ENCODE data around the gene SKAP2.

Gene SKAP2

GRCh38 chr7:26639111-26639510 is 225.3 kb downstream of the SKAP2 start:
- no peaks in the 10 kb centered on the region for H3K9me3 ChIP-seq (ENCODE audit: control insufficient read depth, low read length)

GRCh38 chr7:26638140-26638539 is 226.2 kb downstream of the SKAP2 start:
- H3K4me1 ChIP-seq (ENCODE audit: control insufficient read depth, insufficient read depth, low read length, poor library complexity, severe bottlenecking) = no peaks in the 10 kb centered on the region
- H3K27ac ChIP-seq (ENCODE audit: low read depth, low read length, severe bottlenecking) = no peak overlapping the region
- no peaks in the 10 kb centered on the region for H3K36me3 ChIP-seq (ENCODE audit: control insufficient read depth, insufficient read depth, low read length)
- no peaks in the 10 kb centered on the region for H3K9me3 ChIP-seq (ENCODE audit: control insufficient read depth, low read length)
- 90 to 92% methylated on average over 8 to 14 of the region's 14 CpGs for WGBS, 2 experiments (ENCODE audit: insufficient coverage in 2 of 2)
- H3K4me3 ChIP-seq (ENCODE audit: extremely low read depth, insufficient read depth, low read length, poor library complexity, severe bottlenecking) = no peak overlapping the region

More at GRCh38 chr7:26639111-26639510, 225.3 kb downstream of the SKAP2 start:
- Histone ChIP-seq H3K36me3 (ENCODE audit: control insufficient read depth, insufficient read depth, low read length) (no peaks in the 10 kb centered on the region), H3K4me3 (ENCODE audit: extremely low read depth, insufficient read depth, low read length, poor library complexity, severe bottlenecking) (no peak overlapping the region), H3K27ac (ENCODE audit: low read depth, low read length, severe bottlenecking) (no peak overlapping the region), H3K4me1 (ENCODE audit: control insufficient read depth, insufficient read depth, low read length, poor library complexity, severe bottlenecking) (no peaks in the 10 kb centered on the region)
- WGBS, 2 experiments (ENCODE audit: insufficient coverage in 2 of 2) = 78 to 92% methylated on average over 3 to 4 of the region's 4 CpGs

- Histone ChIP-seq H3K4me1 (ENCODE audit: control insufficient read depth, insufficient read depth, low read length, poor library complexity, severe bottlenecking) (no peaks in the 10 kb centered on the region), H3K27ac (ENCODE audit: low read depth, low read length, severe bottlenecking) (no peak overlapping the region), H3K36me3 (ENCODE audit: control insufficient read depth, insufficient read depth, low read length) (no peaks in the 10 kb centered on the region), H3K9me3 (ENCODE audit: control insufficient read depth, low read length) (no peaks in the 10 kb centered on the region), H3K4me3 (ENCODE audit: extremely low read depth, insufficient read depth, low read length, poor library complexity, severe bottlenecking) (no peak overlapping the region)
- 78 to 88% methylated on average over 4 of the region's 6 CpGs for WGBS, 2 experiments (ENCODE audit: insufficient coverage in 2 of 2)
Observed at GRCh38 chr7:26637610-26638009, 226.8 kb downstream of the SKAP2 start.

GRCh38 chr7:26636808-26637207 is 227.6 kb downstream of the SKAP2 start:
- no peak overlapping the region for H3K4me3 ChIP-seq (ENCODE audit: extremely low read depth, insufficient read depth, low read length, poor library complexity, severe bottlenecking)
- no peak overlapping the region for H3K27ac ChIP-seq (ENCODE audit: low read depth, low read length, severe bottlenecking)
- no peaks in the 10 kb centered on the region for H3K4me1 ChIP-seq (ENCODE audit: control insufficient read depth, insufficient read depth, low read length, poor library complexity, severe bottlenecking)
- 85% methylated on average over 3 of the region's 3 CpGs; no CpG with 5 or more reads in 1 of the 2 experiments for WGBS, 2 experiments (ENCODE audit: insufficient coverage in 2 of 2)
- no peaks in the 10 kb centered on the region for H3K9me3 ChIP-seq (ENCODE audit: control insufficient read depth, low read length)
- no peaks in the 10 kb centered on the region for H3K36me3 ChIP-seq (ENCODE audit: control insufficient read depth, insufficient read depth, low read length)

GRCh38 chr7:26633557-26633956 is 230.8 kb downstream of the SKAP2 start:
- 83 to 94% methylated on average over 1 to 2 of the region's 3 CpGs for WGBS, 2 experiments (ENCODE audit: insufficient coverage in 2 of 2)
- no peak overlapping the region for H3K4me3 ChIP-seq (ENCODE audit: extremely low read depth, insufficient read depth, low read length, poor library complexity, severe bottlenecking)
- H3K27ac ChIP-seq (ENCODE audit: low read depth, low read length, severe bottlenecking) = no peak overlapping the region
- no peaks in the 10 kb centered on the region for H3K4me1 ChIP-seq (ENCODE audit: control insufficient read depth, insufficient read depth, low read length, poor library complexity, severe bottlenecking)
- H3K9me3 ChIP-seq (ENCODE audit: control insufficient read depth, low read length) = no peaks in the 10 kb centered on the region
- H3K36me3 ChIP-seq (ENCODE audit: control insufficient read depth, insufficient read depth, low read length) = no peaks in the 10 kb centered on the region

- no peaks in the 10 kb centered on the region for H3K9me3 ChIP-seq (ENCODE audit: control insufficient read depth, low read length)
- 91% methylated on average over 5 to 6 of the region's 6 CpGs for WGBS, 2 experiments (ENCODE audit: insufficient coverage in 2 of 2)
- no peak overlapping the region for H3K27ac ChIP-seq (ENCODE audit: low read depth, low read length, severe bottlenecking)
- H3K4me1 ChIP-seq (ENCODE audit: control insufficient read depth, insufficient read depth, low read length, poor library complexity, severe bottlenecking) = no peaks in the 10 kb centered on the region
- H3K4me3 ChIP-seq (ENCODE audit: extremely low read depth, insufficient read depth, low read length, poor library complexity, severe bottlenecking) = no peak overlapping the region
- H3K36me3 ChIP-seq (ENCODE audit: control insufficient read depth, insufficient read depth, low read length) = no peaks in the 10 kb centered on the region
Observed at GRCh38 chr7:26631601-26632000, 232.8 kb downstream of the SKAP2 start.

- WGBS, 2 experiments (ENCODE audit: insufficient coverage in 2 of 2) = 92 to 94% methylated on average over 7 to 11 of the region's 14 CpGs
- H3K4me1 ChIP-seq (ENCODE audit: control insufficient read depth, insufficient read depth, low read length, poor library complexity, severe bottlenecking) = no peaks in the 10 kb centered on the region
- no peaks in the 10 kb centered on the region for H3K36me3 ChIP-seq (ENCODE audit: control insufficient read depth, insufficient read depth, low read length)
- no peak overlapping the region for H3K27ac ChIP-seq (ENCODE audit: low read depth, low read length, severe bottlenecking)
- H3K9me3 ChIP-seq (ENCODE audit: control insufficient read depth, low read length) = no peaks in the 10 kb centered on the region
- no peak overlapping the region for H3K4me3 ChIP-seq (ENCODE audit: extremely low read depth, insufficient read depth, low read length, poor library complexity, severe bottlenecking)
Observed at GRCh38 chr7:26630941-26631580, 233.3 kb downstream of the SKAP2 start.

- no peaks in the 10 kb centered on the region for H3K36me3 ChIP-seq (ENCODE audit: control insufficient read depth, insufficient read depth, low read length)
- H3K27ac ChIP-seq (ENCODE audit: low read depth, low read length, severe bottlenecking) = no peak overlapping the region
- no peak overlapping the region for H3K4me3 ChIP-seq (ENCODE audit: extremely low read depth, insufficient read depth, low read length, poor library complexity, severe bottlenecking)
- no peaks in the 10 kb centered on the region for H3K4me1 ChIP-seq (ENCODE audit: control insufficient read depth, insufficient read depth, low read length, poor library complexity, severe bottlenecking)
- H3K9me3 ChIP-seq (ENCODE audit: control insufficient read depth, low read length) = no peaks in the 10 kb centered on the region
- WGBS, 2 experiments (ENCODE audit: insufficient coverage in 2 of 2) = 93 to 98% methylated on average over 2 to 4 of the region's 4 CpGs
Observed at GRCh38 chr7:26630361-26630760, 234.0 kb downstream of the SKAP2 start.

- H3K4me1 ChIP-seq (ENCODE audit: control insufficient read depth, insufficient read depth, low read length, poor library complexity, severe bottlenecking) = no peaks in the 10 kb centered on the region
- H3K36me3 ChIP-seq (ENCODE audit: control insufficient read depth, insufficient read depth, low read length) = no peaks in the 10 kb centered on the region
- H3K9me3 ChIP-seq (ENCODE audit: control insufficient read depth, low read length) = no peaks in the 10 kb centered on the region
- H3K27ac ChIP-seq (ENCODE audit: low read depth, low read length, severe bottlenecking) = no peak overlapping the region
- H3K4me3 ChIP-seq (ENCODE audit: extremely low read depth, insufficient read depth, low read length, poor library complexity, severe bottlenecking) = no peak overlapping the region
- WGBS, 2 experiments (ENCODE audit: insufficient coverage in 2 of 2) = 100% methylated on average over 1 of the region's 3 CpGs; no CpG with 5 or more reads in 1 of the 2 experiments
Observed at GRCh38 chr7:26629696-26630095, 234.7 kb downstream of the SKAP2 start.

GRCh38 chr7:26627891-26628341 is 236.5 kb downstream of the SKAP2 start:
- Histone ChIP-seq H3K36me3 (ENCODE audit: control insufficient read depth, insufficient read depth, low read length) (no peaks in the 10 kb centered on the region), H3K4me3 (ENCODE audit: extremely low read depth, insufficient read depth, low read length, poor library complexity, severe bottlenecking) (no peak overlapping the region), H3K9me3 (ENCODE audit: control insufficient read depth, low read length) (no peaks in the 10 kb centered on the region), H3K27ac (ENCODE audit: low read depth, low read length, severe bottlenecking) (no peak overlapping the region), H3K4me1 (ENCODE audit: control insufficient read depth, insufficient read depth, low read length, poor library complexity, severe bottlenecking) (no peaks in the 10 kb centered on the region)
- WGBS, 2 experiments (ENCODE audit: insufficient coverage in 2 of 2) = 63 to 78% methylated on average over 5 to 11 of the region's 11 CpGs

GRCh38 chr7:26627221-26627620 is 237.2 kb downstream of the SKAP2 start:
- no peak overlapping the region for H3K4me3 ChIP-seq (ENCODE audit: extremely low read depth, insufficient read depth, low read length, poor library complexity, severe bottlenecking)
- H3K27ac ChIP-seq (ENCODE audit: low read depth, low read length, severe bottlenecking) = no peak overlapping the region
- H3K36me3 ChIP-seq (ENCODE audit: control insufficient read depth, insufficient read depth, low read length) = no peaks in the 10 kb centered on the region
- WGBS, 2 experiments (ENCODE audit: insufficient coverage in 2 of 2) = 94 to 97% methylated on average over 9 to 10 of the region's 10 CpGs
- no peaks in the 10 kb centered on the region for H3K4me1 ChIP-seq (ENCODE audit: control insufficient read depth, insufficient read depth, low read length, poor library complexity, severe bottlenecking)
- H3K9me3 ChIP-seq (ENCODE audit: control insufficient read depth, low read length) = no peaks in the 10 kb centered on the region

Data from mesodermal cell (in vitro differentiated cells).